Subcutaneous adipose tissue (tissue), 4 donors: ENCODE measurements around the gene TRDMT1. TPM values are rescaled to one million over a fixed set of nuclear protein-coding genes. Genes with fewer than 3 reads are reported as not detected.

Experiments
- total RNA-seq, 4 donors: library from RNA; depleted of rRNA; stranded (reverse); fragments of >200 nt; gene quantifications; one replicate each; pipeline ENCODE4 v1.1.0, GENCODE V29; 2016
- TF ChIP-seq, protein P1 (sequence below): fragments of 450-650 bp; IDR thresholded peaks from one replicate; pipeline ENCODE4 v1.5.1; 2016; ENCODE audit warnings: low read depth, mild to moderate bottlenecking, control low read depth, antibody characterized with exemption, moderate library complexity

The TRDMT1 gene
- total RNA-seq, 4 donors from 2014 or later, result 5.8 to 9.0 (median 8.3) TPM

DNA sequence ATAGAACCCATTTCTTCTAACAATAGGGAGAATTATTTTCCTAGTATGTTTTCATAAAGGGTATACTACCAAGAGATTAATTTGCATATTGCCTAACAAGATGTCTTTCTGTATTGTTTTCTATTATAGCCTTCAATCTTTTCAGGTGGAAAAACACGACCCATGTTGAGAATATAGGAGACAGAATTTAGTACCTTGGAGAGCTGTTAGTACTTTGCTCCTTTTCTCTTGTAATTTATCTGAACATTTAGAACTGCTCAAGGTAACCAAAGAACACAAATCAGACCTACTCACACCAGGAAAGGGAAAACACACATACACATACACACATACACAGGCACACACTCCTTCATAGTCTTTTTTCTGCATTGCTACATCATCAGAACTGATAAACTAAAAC is 7.8 kb upstream of the TRDMT1 start:
- TF ChIP-seq, protein P1, sequence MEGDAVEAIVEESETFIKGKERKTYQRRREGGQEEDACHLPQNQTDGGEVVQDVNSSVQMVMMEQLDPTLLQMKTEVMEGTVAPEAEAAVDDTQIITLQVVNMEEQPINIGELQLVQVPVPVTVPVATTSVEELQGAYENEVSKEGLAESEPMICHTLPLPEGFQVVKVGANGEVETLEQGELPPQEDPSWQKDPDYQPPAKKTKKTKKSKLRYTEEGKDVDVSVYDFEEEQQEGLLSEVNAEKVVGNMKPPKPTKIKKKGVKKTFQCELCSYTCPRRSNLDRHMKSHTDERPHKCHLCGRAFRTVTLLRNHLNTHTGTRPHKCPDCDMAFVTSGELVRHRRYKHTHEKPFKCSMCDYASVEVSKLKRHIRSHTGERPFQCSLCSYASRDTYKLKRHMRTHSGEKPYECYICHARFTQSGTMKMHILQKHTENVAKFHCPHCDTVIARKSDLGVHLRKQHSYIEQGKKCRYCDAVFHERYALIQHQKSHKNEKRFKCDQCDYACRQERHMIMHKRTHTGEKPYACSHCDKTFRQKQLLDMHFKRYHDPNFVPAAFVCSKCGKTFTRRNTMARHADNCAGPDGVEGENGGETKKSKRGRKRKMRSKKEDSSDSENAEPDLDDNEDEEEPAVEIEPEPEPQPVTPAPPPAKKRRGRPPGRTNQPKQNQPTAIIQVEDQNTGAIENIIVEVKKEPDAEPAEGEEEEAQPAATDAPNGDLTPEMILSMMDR, result no peak

DNA sequence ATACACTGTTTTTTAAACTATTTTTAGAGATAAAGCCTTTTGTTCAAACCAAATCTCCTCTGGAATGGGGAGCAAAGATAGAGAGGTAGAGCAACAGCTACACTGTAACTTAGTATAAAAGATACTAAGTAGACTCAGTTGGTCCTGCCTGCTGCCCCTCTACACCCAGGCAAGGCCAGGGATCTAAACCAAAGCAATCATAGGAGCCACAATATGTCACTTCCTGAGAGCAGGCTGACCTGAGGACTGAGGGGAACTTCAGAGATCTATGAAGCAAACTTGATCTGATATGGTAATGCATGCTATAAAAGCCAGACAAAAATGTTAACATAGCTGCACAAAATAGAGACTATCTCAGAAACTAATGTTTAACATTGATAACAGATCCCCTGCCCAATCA is 7.0 kb upstream of the TRDMT1 start:
- TF ChIP-seq, protein P1, result no peak

DNA sequence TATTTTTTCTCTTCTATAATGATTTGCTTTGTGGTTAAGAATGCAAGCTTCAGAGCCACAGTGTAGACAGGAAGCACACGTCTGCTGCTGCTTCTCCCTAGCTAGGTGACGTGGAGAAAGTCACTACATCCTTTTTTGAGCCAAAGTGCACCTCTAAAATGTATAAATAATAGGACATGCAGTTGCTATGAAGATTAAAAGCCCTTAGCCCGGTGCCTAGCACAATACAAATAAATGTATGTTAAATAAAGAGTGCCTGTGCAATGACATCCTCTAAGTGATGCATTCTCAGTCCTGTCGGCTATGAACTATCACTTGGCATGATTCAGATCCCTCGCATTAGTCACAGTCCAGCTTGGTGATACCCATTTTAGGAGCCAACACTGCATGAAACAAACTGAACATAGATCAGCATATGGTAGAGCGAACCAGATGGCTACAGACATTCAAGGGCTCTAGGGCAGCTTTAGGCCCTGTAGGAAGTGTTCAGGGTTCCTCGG is 4.8 kb upstream of the TRDMT1 start:
- TF ChIP-seq, protein P1, result no peak

DNA sequence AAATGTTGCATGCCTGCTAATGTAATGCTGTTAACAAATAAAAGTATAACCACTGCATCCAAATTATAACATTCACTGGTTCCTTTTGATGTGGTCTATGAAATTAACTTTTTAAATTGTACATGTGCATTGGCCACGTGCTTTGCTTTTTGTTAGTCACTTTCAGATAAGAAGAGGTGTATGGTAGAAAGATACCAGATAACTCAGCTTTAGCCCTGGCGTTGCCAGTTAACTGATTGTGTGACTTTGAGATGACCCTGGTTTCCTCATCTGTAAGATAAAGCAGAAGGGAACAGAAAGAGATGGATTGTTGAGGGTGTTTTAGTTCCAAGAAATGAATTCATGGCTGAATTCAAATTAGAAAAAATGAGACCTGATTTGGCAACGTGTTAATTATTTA is 1.9 kb upstream of the TRDMT1 start:
- TF ChIP-seq, protein P1, result no peak

DNA sequence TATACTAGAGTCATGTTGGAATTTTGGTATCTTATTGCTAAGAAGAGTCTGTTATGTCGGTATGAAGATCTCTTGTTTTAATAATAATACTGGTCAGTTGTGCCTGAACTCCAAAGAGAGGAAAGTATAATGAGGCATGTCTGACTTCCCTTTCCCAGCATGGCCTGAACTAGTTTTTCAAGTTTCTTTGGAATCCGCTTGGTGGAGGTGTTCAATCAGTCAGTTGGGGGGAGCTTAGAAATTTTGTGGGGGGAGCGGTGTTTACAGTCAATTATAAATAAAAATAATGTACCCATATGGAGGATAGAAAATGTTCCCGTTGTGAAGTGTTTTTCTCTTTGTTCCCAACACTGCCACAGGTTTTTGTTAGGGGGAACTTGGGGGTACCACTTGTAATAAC is 1.5 kb upstream of the TRDMT1 start:
- TF ChIP-seq, protein P1, result no peak

DNA sequence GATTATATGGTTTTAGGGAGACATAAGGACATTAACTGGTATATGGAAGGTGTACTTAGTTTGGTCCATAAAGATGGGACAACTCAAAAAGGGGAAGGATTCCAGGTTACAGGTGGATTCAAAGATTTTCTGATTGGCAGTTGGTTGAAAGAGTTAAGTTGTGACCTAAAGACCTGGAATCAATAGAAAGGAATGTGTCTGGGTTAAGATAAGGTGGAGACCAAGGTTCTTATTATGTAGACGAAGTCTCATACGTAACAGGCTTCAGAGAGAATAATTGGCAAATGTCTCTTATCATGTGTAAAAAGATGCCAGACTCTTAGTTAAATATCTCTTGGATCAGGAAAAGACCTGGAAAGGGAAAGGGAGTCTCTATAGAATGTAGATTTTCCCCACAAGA is 1.0 kb upstream of the TRDMT1 start:
- TF ChIP-seq, protein P1, result no peak

DNA sequence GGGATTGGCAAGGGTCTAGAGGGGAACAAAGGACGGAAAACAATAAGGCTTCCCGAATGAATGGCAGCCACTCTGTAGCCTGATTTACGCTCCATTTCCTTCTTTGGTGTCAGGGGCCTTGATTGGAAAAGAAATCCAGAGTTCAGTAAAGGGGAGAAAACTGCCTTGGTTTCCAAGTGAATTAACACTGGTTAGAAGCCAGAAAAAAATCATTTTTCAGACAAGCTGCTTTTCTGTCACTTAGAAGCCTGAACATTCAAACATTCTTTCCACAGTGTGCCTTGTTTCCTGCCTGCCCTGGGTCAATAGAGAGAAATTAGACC is 283 bp upstream of the TRDMT1 start:
- TF ChIP-seq, protein P1, result no peak
